ENCODE results near the gene BANF2. TPM values are rescaled to one million over a fixed set of nuclear protein-coding genes. Genes with fewer than 3 reads are reported as not detected.

BANF2 gene
- total and polyA plus RNA-seq, 11 donors, result not detected

DNA sequence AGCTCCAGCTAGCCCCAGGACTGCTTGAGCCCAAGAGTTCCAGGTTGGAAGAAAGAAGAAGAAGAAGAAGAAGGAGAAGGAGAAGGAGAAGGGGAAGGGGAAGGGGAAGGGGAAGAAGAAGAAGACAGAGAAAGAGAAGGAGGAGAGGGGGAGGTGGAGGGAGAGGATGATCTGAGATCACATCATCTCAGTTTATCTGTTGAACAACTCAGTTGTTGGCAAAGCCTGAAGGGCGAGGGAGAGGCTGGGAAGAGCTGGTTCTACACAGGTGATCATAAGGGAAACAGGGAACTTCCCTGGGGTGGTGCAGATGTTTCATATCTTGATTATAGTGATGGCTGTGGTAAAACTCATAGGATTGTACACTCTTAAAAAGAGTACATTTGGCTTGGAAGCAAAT lies 14.6 kb upstream of the BANF2 start:
- TF ChIP-seq POLR2A (IDR thresholded peaks at IDR 0.05), result no peak
- TF ChIP-seq, protein P1, sequence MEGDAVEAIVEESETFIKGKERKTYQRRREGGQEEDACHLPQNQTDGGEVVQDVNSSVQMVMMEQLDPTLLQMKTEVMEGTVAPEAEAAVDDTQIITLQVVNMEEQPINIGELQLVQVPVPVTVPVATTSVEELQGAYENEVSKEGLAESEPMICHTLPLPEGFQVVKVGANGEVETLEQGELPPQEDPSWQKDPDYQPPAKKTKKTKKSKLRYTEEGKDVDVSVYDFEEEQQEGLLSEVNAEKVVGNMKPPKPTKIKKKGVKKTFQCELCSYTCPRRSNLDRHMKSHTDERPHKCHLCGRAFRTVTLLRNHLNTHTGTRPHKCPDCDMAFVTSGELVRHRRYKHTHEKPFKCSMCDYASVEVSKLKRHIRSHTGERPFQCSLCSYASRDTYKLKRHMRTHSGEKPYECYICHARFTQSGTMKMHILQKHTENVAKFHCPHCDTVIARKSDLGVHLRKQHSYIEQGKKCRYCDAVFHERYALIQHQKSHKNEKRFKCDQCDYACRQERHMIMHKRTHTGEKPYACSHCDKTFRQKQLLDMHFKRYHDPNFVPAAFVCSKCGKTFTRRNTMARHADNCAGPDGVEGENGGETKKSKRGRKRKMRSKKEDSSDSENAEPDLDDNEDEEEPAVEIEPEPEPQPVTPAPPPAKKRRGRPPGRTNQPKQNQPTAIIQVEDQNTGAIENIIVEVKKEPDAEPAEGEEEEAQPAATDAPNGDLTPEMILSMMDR (IDR thresholded peaks at IDR 0.05), result no peak
- H3K4me3 ChIP-seq, result no peak overlapping the region
- H3K27me3 ChIP-seq, result no peaks in the 10 kb centered on the region
- no peaks in the 10 kb centered on the region for H3K36me3 ChIP-seq
- peaks cover 0 to 12% (median 1%) of the 10 kb centered on the region in 12 donors for H3K9me3 ChIP-seq
- ATAC-seq (no peak), DNase-seq (no peak)
- no peak overlapping the region for H3K27ac ChIP-seq
- peaks cover 0 to 14% (median 10%) of the 10 kb centered on the region in 12 donors for H3K4me1 ChIP-seq
- 53 to 63% (median 57%) methylated on average over 1 of the region's 1 CpG for WGBS, 4 donors
- intact Hi-C loops (cut with DNase I), result loop anchor here in 3 of 10 donors (5.0 to 10.0 kb wide), 3 partner anchors 70 to 120 kb away; no protein-coding TSS in a partner anchor

DNA sequence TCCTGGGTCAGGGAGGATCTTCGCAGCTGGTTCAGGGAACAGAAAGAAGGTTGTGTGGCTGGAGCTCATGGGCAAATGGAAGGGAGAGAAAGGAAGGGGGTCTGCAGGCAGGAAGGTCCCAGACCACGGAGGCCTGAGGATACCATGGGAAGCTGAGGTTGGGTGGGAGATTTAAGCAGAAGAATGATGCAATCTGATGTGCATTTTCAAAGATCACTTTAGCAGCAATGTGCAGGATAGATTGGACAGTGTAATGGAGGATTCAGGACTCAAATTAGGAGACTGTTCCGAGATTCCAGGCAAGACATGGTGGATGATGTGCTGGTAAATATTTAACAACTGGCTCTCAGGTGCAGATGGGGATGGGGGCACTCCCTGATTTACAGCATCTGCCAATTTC lies 12.0 kb upstream of the BANF2 start:
- ATAC-seq (no peak), DNase-seq (no peak)
- no peak overlapping the region for H3K27ac ChIP-seq
- 84 to 90% (median 86%) methylated on average over 3 of the region's 3 CpGs for WGBS, 4 donors
- no peak overlapping the region for H3K4me3 ChIP-seq
- no peaks in the 10 kb centered on the region for H3K36me3 ChIP-seq
- peaks cover 0 to 14% (median 2%) of the 10 kb centered on the region in 12 donors for H3K9me3 ChIP-seq
- H3K4me1 ChIP-seq, result peaks cover 0 to 5% (median under 1%) of the 10 kb centered on the region in 12 donors
- no peaks in the 10 kb centered on the region for H3K27me3 ChIP-seq
- TF ChIP-seq POLR2A (IDR thresholded peaks at IDR 0.05), result no peak
- TF ChIP-seq, protein P1 (IDR thresholded peaks at IDR 0.05), result no peak
- intact Hi-C loops (cut with DNase I), result loop anchor here in 3 of 10 donors (5.0 to 10.0 kb wide), 3 partner anchors 67 to 117 kb away; no protein-coding TSS in a partner anchor

DNA sequence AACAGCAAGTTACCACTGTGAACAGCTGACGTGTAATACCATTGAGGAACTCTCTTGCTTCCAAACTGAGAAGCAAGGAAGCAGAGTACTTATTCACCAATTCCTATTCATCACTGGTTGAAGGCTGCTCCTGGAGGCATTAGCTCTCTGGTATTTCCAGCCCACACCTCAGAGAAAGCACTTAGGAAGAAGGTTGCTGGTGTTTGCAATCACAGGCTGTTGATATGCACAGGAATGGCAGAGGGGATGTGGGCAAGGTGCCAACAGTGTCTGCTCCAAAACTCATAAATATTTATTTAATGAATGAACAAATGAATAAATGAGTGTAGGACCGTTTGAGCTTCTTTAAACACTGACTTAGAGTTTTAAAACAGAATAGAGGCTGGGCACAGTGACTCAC lies 10.8 kb upstream of the BANF2 start:
- Histone ChIP-seq H3K9me3 (peaks cover 0 to 14% (median 2%) of the 10 kb centered on the region in 12 donors), H3K27me3 (no peaks in the 10 kb centered on the region), H3K4me3 (no peak overlapping the region), H3K27ac (no peak overlapping the region), H3K4me1 (no peaks in the 10 kb centered on the region), H3K36me3 (no peaks in the 10 kb centered on the region)
- 39 to 54% (median 46%) methylated on average over 2 of the region's 2 CpGs for WGBS, 4 donors
- intact Hi-C loops (cut with DNase I), result loop anchor here in 3 of 10 donors (5.0 to 10.0 kb wide), 3 partner anchors 66 to 116 kb away; no protein-coding TSS in a partner anchor
- DNase-seq (no peak), ATAC-seq (no peak)
- no peak for TF ChIP-seq POLR2A (IDR thresholded peaks at IDR 0.05)
- TF ChIP-seq, protein P1 (IDR thresholded peaks at IDR 0.05), result no peak

DNA sequence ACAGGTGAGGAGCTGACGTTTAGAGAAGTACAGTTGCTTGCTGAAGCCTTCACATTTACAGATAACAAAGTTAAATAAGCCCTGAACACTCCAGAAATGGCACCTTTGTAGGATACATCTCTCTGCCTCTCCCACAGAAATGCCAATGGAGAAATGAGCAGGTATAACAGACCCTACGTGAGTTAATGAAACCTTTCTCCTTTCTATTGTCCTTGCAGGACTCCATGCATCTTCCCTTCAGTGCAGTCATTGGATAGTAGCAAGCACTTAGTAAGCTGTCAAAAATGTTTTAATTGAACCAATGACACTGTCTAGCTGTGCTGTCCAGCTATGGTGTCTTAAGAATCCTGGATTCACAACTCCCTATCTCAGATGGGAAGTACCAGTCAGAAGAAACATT lies 9.6 kb upstream of the BANF2 start:
- intact Hi-C loops (cut with DNase I), result no loop called here

More for the DNA sequence above, 9.6 kb upstream of the BANF2 start:
- no peak overlapping the region for H3K4me3 ChIP-seq
- ATAC-seq, result no peak
- WGBS, 4 donors, result 74 to 83% (median 82%) methylated on average over 2 of the region's 2 CpGs
- H3K27me3 ChIP-seq, result no peaks in the 10 kb centered on the region
- DNase-seq, result no peak
- H3K9me3 ChIP-seq, result peaks cover 0 to 14% (median 2%) of the 10 kb centered on the region in 12 donors
- TF ChIP-seq, protein P1 (IDR thresholded peaks at IDR 0.05), result no peak
- no peak for TF ChIP-seq POLR2A (IDR thresholded peaks at IDR 0.05)
- H3K4me1 ChIP-seq, result no peaks in the 10 kb centered on the region
- no peak overlapping the region for H3K27ac ChIP-seq
- no peaks in the 10 kb centered on the region for H3K36me3 ChIP-seq

Measured in heart left ventricle (tissue), 16 donors.